Lung (tissue), 12 donors: ENCODE measurements around the gene PITRM1. TPM values are rescaled to one million over a fixed set of nuclear protein-coding genes. Genes with fewer than 3 reads are reported as not detected.

Experiments used
- ATAC-seq: fragments of 200-7000 bp; cut with Tn5 transposase; one replicate; pipeline ENCODE4 v1.9.1; 2020; ENCODE audit warnings: moderate number of reproducible peaks; ENCODE audit not compliant: insufficient read depth, low FRiP score
- DNase-seq, 3 donors: peaks; one replicate each; pipeline ENCODE4 v3.0.0-alpha.2; 2013 to 2017
- H3K27ac ChIP-seq, 2 donors: one replicate each; pipeline ENCODE4 v1.5.1; 2013; ENCODE audit warnings: mild to moderate bottlenecking in 2 of 2, moderate library complexity in 2 of 2, control low read depth in 1 of 2, inconsistent platforms in 1 of 2, low read depth in 1 of 2, low read length in 1 of 2
- H3K27me3 ChIP-seq, 3 donors: one replicate each; pipeline ENCODE4 v1.5.1; 2013; ENCODE audit warnings: low read length in 2 of 3; ENCODE audit not compliant: control insufficient read depth in 3 of 3, insufficient read depth in 3 of 3
- H3K36me3 ChIP-seq, 4 donors: one replicate each; pipeline ENCODE4 v1.5.1; 2013; ENCODE audit warnings: low read length in 4 of 4, mild to moderate bottlenecking in 1 of 4, moderate library complexity in 1 of 4; ENCODE audit not compliant: control insufficient read depth in 4 of 4, insufficient read depth in 4 of 4
- H3K4me1 ChIP-seq, 5 donors: one replicate each; pipeline ENCODE4 v1.5.1; 2013; ENCODE audit warnings: low read length in 5 of 5, mild to moderate bottlenecking in 2 of 5, moderate library complexity in 1 of 5; ENCODE audit not compliant: control insufficient read depth in 5 of 5, insufficient read depth in 5 of 5
- H3K4me3 ChIP-seq: one replicate; pipeline ENCODE4 v1.5.1; 2013; ENCODE audit warnings: mild to moderate bottlenecking, control low read depth, moderate library complexity
- H3K9ac ChIP-seq, 2 donors: one replicate each; pipeline ENCODE4 v1.5.1; 2013; ENCODE audit warnings: low read length in 2 of 2, control low read depth in 1 of 2; ENCODE audit not compliant: insufficient read depth in 1 of 2
- H3K9me3 ChIP-seq, 4 donors: one replicate each; pipeline ENCODE4 v1.5.1; 2013; ENCODE audit warnings: low read length in 3 of 4, mild to moderate bottlenecking in 1 of 4, moderate library complexity in 1 of 4; ENCODE audit not compliant: control insufficient read depth in 4 of 4, insufficient read depth in 3 of 4
- WGBS, 2 donors: extraction: QIAGEN DNeasy Blood & Tissue Kit; methylation state at CpG; one replicate each; pipeline ENCODE4 v1.1.7; 2013; 5-methylcytosine and 5-hydroxymethylcytosine counted together
- polyA plus RNA-seq, 2 donors: library from polyadenylated mRNA; stranded (reverse); fragments of 200-250 nt; gene quantifications; one replicate each; pipeline ENCODE4 v1.2.1, GENCODE V29; 2013
- total RNA-seq, 2 donors: library from RNA; depleted of rRNA in 1 of 2; stranded (reverse); fragments of >200 nt in 1 of 2; gene quantifications; one replicate each; pipeline ENCODE4 v1.2.1, GENCODE V29; 2014 to 2021
- TF ChIP-seq, protein P1 (sequence below): IDR thresholded peaks from 2 replicates; pipeline ENCODE4 v1.5.1; 2012; ENCODE audit warnings: mild to moderate bottlenecking; ENCODE audit errors: control extremely low read depth, extremely low read depth
- donor health status: control.
- donor health status: control.
- donor health status: Bipolar disorder and iron deficiency.
- donor health status: healthy.
- donor health status: DM: yes; HTN: yes; CAD: no.

The PITRM1 gene
- total and polyA plus RNA-seq, 4 donors = 46.5 to 88.5 (median 60.7) TPM

DNA sequence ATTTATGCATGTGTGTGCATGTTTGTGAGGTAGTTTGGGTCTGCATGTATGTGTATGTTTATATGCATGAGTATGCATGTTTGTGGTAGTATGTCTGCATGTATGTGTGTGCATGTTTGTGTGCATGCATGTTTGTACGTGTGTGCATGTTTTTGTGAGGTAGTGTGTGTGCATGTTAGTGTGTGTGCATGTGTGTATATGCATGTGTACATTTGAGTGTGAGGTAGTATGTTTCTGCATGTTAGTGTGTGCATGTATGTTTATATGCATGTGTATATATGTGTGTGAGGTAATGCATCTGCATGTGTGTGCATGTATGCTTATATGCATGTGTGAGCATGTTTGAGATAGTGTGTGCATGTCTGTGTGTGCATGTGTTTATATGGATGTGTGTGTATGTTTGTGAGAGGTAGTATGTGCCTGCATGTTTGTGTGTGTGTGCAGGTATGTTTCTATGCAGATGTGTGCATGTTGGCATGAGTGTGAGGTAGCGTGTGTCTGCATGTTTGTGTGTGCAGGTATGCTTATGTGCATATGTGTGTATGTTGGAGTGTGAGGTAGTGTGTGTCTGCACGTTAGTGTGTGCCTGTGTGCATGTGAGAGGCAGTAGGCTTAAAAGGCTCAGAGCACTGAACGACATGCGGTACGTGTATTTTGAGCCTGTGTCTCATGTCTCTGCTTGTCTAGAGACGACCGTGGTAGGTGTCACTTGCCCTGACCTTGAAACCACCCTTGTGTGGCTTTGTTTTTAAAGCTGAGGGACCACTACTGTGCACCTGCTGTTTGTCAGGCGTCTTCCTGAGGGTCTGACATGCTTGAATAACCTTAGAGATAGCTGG is 61.6 kb downstream of the PITRM1 start:
- ATAC-seq (no peak), DNase-seq (no peak)
- TF ChIP-seq, protein P1, sequence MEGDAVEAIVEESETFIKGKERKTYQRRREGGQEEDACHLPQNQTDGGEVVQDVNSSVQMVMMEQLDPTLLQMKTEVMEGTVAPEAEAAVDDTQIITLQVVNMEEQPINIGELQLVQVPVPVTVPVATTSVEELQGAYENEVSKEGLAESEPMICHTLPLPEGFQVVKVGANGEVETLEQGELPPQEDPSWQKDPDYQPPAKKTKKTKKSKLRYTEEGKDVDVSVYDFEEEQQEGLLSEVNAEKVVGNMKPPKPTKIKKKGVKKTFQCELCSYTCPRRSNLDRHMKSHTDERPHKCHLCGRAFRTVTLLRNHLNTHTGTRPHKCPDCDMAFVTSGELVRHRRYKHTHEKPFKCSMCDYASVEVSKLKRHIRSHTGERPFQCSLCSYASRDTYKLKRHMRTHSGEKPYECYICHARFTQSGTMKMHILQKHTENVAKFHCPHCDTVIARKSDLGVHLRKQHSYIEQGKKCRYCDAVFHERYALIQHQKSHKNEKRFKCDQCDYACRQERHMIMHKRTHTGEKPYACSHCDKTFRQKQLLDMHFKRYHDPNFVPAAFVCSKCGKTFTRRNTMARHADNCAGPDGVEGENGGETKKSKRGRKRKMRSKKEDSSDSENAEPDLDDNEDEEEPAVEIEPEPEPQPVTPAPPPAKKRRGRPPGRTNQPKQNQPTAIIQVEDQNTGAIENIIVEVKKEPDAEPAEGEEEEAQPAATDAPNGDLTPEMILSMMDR = no peak
- H3K9me3 ChIP-seq = no peaks in the 10 kb centered on the region
- no peak overlapping the region for H3K4me3 ChIP-seq
- H3K4me1 ChIP-seq = no peaks in the 10 kb centered on the region
- peaks cover 0 to 35% (median 6%) of the 10 kb centered on the region in 4 donors for H3K36me3 ChIP-seq
- WGBS, 2 donors = 92 to 95% methylated on average over 9 of the region's 9 CpGs
- H3K9ac ChIP-seq = no peak overlapping the region
- no peaks in the 10 kb centered on the region for H3K27me3 ChIP-seq
- peak overlapping the region in 1 of 2 donors; percentile 24 for H3K27ac ChIP-seq

DNA sequence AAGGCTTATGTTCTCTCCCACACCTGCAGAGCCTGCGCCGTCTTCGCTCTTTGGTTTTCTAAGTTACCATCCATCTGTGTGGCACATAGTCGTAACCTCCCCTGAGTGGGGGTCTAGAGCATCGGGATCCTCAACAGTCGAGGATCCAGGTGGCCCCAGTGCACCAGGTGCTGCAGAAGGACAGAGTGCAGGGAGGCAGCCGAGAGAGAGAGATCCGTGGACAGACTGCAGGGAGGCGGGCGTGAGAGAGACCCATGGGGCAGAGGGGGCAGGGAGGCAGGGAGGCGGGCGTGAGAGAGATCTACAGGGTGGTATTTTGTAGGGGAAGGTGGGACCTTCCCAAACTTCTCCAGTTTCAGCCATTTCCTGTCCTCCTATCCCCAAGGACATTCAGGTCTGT is 62.9 kb downstream of the PITRM1 start:
- TF ChIP-seq, protein P1 = no peak
- ATAC-seq (no peak), DNase-seq (no peak)
- 93 to 98% methylated on average over 12 of the region's 12 CpGs for WGBS, 2 donors
- no peak overlapping the region for H3K27ac ChIP-seq
- H3K4me3 ChIP-seq = no peak overlapping the region
- no peaks in the 10 kb centered on the region for H3K27me3 ChIP-seq
- H3K9me3 ChIP-seq = no peaks in the 10 kb centered on the region
- no peaks in the 10 kb centered on the region for H3K4me1 ChIP-seq
- peaks cover 0 to 27% (median 6%) of the 10 kb centered on the region in 4 donors for H3K36me3 ChIP-seq
- H3K9ac ChIP-seq = no peak overlapping the region

DNA sequence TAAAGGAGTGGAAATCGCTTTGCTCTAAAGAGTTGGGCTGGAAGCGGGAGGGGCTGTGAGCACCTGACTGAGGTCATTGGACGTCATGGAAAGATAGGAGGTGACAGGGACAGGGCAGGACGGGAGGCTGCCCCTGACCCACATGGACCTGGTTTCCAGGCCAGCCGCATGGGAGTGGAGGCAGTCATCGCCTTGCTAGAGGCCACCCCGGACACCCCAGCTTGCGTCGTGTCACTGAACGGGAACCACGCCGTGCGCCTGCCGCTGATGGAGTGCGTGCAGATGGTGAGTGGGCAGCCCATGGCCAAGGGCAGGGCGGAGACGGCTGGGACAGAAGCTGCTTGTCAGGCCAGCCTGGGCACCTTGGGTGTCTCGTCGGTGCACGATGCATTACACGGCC is 63.4 kb downstream of the PITRM1 start:
- TF ChIP-seq, protein P1 = no peak
- DNase-seq (no peak), ATAC-seq (no peak)
- H3K27me3 ChIP-seq = no peaks in the 10 kb centered on the region
- H3K9ac ChIP-seq = no peak overlapping the region
- 97 to 98% methylated on average over 21 of the region's 21 CpGs for whole genome bisulfite sequencing, 2 donors
- no peaks in the 10 kb centered on the region for H3K4me1 ChIP-seq
- H3K9me3 ChIP-seq = no peaks in the 10 kb centered on the region
- no peak overlapping the region for H3K27ac ChIP-seq
- H3K36me3 ChIP-seq = peaks cover 0 to 25% (median 4%) of the 10 kb centered on the region in 4 donors
- H3K4me3 ChIP-seq = no peak overlapping the region
